Activated CD8-positive, alpha-beta T cell treated with anti-CD3 and anti-CD28 coated beads for 36 hours (primary cell): ENCODE results near the gene KRTAP2-1. TPM values are rescaled to one million over a fixed set of nuclear protein-coding genes. Genes with fewer than 3 reads are reported as not detected.
"Not testable (repeated sequence)": the region's sequence is repeated elsewhere in the genome, so short reads cannot be mapped to it uniquely, and the experiment has no call there.

Experiments
- ATAC-seq: fragments of 200-7000 bp; cut with Tn5 transposase; one replicate; pipeline ENCODE4 v1.10.0; 2021; ENCODE audit warnings: mild to moderate bottlenecking, moderate library complexity
- CTCF ChIA-PET: fragments of 350-600 bp; sonication (Branson Sonifier 250); formaldehyde crosslinking; loops from one replicate; lab custom pipeline; 2021; ENCODE audit warnings: antibody characterized with exemption; lab: Charles Lee
- POLR2A ChIA-PET: fragments of 350-600 bp; sonication (Branson Sonifier 250); formaldehyde crosslinking; loops from one replicate; lab custom pipeline; 2021; ENCODE audit warnings: antibody characterized with exemption; lab: Charles Lee
- DNase-seq: peaks from one replicate; pipeline ENCODE4 v3.0.0-alpha.2; 2020
- H3K27ac Mint-ChIP-seq: one replicate; pipeline ENCODE4 v1.8.0; 2021; ENCODE audit warnings: mild to moderate bottlenecking, mixed read lengths
- H3K27me3 Mint-ChIP-seq: one replicate; pipeline ENCODE4 v1.8.0; 2021; ENCODE audit warnings: mixed read lengths
- H3K36me3 Mint-ChIP-seq: one replicate; pipeline ENCODE4 v1.8.0; 2021; ENCODE audit warnings: low read depth, mixed read lengths
- H3K4me1 Mint-ChIP-seq: one replicate; pipeline ENCODE4 v1.8.0; 2021; ENCODE audit warnings: low read depth, mixed read lengths
- H3K4me3 Mint-ChIP-seq: one replicate; pipeline ENCODE4 v1.8.0; 2021; ENCODE audit warnings: mild to moderate bottlenecking, moderate library complexity, mixed read lengths
- H3K9me3 Mint-ChIP-seq: one replicate; pipeline ENCODE4 v1.8.0; 2021; ENCODE audit warnings: mixed read lengths
- intact Hi-C: fragments of 100-400 bp; cut with micrococcal nuclease; formaldehyde crosslinking; loops from one replicate; pipeline ENCODE4 v1.10.0; 2022
- total RNA-seq, 2 experiments: library from RNA; stranded (reverse); gene quantifications; one replicate each; pipeline ENCODE4 v1.2.3, GENCODE V29; 2021
- TF ChIP-seq, protein P1 (sequence below): fragments of 200-600 bp; IDR thresholded peaks from one replicate; pipeline ENCODE4 v1.8.0; 2022; ENCODE audit warnings: antibody characterized with exemption, mild to moderate bottlenecking

The KRTAP2-1 gene
- total RNA-seq, 2 experiments from 2014 or later: not detected

DNA sequence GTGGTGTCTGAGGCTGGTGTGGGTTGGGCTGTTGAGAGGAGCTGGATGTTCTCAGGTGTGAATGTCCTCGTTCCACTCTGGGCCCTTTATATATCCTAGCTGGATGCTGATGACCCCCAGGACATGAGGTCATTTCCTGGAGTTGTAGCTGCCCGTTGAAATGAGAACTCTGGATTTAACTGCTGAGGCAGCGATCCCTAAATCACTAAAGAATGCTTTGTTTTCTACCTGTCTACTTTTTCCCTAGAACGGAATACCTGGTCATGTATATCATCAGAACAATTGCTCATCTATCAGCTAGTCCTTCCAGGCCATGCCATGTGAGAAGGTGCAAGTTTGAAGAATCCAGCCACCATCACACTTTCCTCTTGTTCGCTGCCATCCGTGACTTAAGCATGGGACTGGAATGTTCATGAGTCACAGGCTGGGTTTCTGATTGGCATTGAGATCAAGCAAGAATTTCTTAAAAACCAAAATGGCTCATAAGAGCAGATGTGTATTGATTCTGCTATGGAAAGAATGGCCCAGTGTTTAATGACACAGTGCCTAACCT lies 13.0 kb upstream of the KRTAP2-1 start, which contains the start of gene KRTAP2-3:
Gene KRTAP2-3 (minus strand): TSS at position 63 of the 553 bp plus-strand sequence. CDS start 64 bp downstream, outside the sequence.
- Mint-ChIP-seq H3K4me3 (no peak within 1 kb of the TSS), H3K36me3 (no peaks in the 10 kb centered on the region), H3K9me3 (no peaks in the 10 kb centered on the region), H3K27me3 (peaks cover 32% of the 10 kb centered on the region), H3K4me1 (no peaks in the 10 kb centered on the region), H3K27ac (no peak within 1 kb of the TSS)
- ATAC-seq (no peak), DNase-seq (no peak)
- CTCF ChIA-PET: no interaction called here
- intact Hi-C loops: no loop called here
- TF ChIP-seq, protein P1, sequence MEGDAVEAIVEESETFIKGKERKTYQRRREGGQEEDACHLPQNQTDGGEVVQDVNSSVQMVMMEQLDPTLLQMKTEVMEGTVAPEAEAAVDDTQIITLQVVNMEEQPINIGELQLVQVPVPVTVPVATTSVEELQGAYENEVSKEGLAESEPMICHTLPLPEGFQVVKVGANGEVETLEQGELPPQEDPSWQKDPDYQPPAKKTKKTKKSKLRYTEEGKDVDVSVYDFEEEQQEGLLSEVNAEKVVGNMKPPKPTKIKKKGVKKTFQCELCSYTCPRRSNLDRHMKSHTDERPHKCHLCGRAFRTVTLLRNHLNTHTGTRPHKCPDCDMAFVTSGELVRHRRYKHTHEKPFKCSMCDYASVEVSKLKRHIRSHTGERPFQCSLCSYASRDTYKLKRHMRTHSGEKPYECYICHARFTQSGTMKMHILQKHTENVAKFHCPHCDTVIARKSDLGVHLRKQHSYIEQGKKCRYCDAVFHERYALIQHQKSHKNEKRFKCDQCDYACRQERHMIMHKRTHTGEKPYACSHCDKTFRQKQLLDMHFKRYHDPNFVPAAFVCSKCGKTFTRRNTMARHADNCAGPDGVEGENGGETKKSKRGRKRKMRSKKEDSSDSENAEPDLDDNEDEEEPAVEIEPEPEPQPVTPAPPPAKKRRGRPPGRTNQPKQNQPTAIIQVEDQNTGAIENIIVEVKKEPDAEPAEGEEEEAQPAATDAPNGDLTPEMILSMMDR: no peak
- POLR2A ChIA-PET: interaction anchor here (1.0 kb wide), 1 partner anchor 41 kb away, joined by 3 read pairs; no protein-coding TSS in a partner anchor

DNA sequence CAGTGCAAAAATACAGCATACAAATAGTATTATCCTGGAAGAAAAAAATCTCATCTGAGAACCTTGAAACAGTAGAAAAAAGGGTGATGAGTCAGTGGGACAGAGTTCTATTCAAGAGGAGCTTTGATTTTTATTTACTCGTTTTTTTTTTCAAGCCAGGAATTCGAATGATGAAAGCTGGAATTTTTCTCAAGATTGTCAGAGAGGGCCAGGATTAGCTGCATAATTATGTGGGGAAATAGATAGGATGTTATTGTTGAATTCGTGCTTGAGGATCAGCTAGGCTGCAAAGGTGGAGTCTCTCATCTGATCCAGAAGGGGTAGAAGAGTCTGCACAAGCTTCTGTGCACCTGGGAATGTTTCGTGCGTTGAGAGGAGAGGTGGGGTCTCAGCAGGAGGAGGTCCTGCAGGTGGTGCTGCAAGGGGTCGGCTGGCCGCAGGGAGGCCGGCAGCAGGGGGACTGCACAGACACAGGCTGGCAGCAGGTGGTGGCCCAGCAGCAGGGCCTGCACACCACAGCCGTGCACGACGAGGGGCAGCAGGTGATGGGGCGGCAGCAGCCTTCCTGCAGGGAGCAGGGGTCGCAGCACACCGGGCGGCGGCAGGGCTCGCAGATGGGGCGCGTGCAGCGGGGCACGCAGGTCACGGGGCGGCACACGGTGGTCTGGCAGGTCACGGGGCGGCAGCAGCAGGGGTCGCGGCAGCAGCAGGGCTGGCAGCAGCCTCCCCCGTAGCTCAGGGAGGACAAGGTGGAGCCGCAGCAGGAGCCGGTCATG lies 12.3 kb upstream of the KRTAP2-1 start:
- peaks cover 32% of the 10 kb centered on the region for H3K27me3 Mint-ChIP-seq
- H3K27ac Mint-ChIP-seq, H3K4me3 Mint-ChIP-seq, intact Hi-C loops, DNase-seq, ATAC-seq, H3K4me1 Mint-ChIP-seq, H3K36me3 Mint-ChIP-seq, H3K9me3 Mint-ChIP-seq: not testable (repeated sequence)
- ChIA-PET CTCF (interaction anchor here (0.8 kb wide), 1 partner anchor 21 kb away, joined by 3 read pairs; no protein-coding TSS in a partner anchor), POLR2A (interaction anchor here (1.0 kb wide), 1 partner anchor 40 kb away, joined by 3 read pairs; no protein-coding TSS in a partner anchor)

DNA sequence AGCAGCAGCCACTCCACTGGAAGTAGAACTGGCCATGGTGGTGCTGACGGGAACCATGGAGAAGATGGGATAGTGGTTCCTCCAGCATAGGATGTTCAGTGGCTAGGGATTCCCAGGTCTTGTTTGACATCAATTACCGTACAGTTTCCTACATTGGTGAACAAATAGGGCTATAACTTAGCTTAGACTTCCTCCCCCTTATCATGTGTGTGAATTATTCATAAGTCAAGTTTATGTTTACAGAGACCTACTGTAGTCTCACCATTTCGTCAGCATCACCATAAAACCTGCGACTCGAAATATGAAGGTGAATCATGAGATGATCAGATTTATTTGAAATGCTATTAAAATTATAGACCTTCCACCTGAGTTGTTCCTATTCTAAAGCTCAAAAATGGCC lies 11.6 kb upstream of the KRTAP2-1 start:
- Mint-ChIP-seq H3K4me3 (no peak overlapping the region), H3K36me3 (no peaks in the 10 kb centered on the region), H3K27me3 (peaks cover 33% of the 10 kb centered on the region), H3K27ac (no peak overlapping the region), H3K9me3 (no peaks in the 10 kb centered on the region), H3K4me1 (no peaks in the 10 kb centered on the region)
- intact Hi-C loops: no loop called here
- ChIA-PET POLR2A (no interaction called here), CTCF (interaction anchor here (0.8 kb wide), 1 partner anchor 20 kb away, joined by 3 read pairs; no protein-coding TSS in a partner anchor)
- no peak for ATAC-seq
- no peak for DNase-seq
- TF ChIP-seq, protein P1: no peak

GRCh38 chr17:41057547-41057946 lies 10.4 kb upstream of the KRTAP2-1 start:
- H3K36me3 Mint-ChIP-seq: no peaks in the 10 kb centered on the region
- ATAC-seq (no peak), DNase-seq (no peak)
- H3K4me1 Mint-ChIP-seq: no peaks in the 10 kb centered on the region
- peaks cover 34% of the 10 kb centered on the region for H3K27me3 Mint-ChIP-seq
- H3K9me3 Mint-ChIP-seq: no peaks in the 10 kb centered on the region
- POLR2A ChIA-PET: no interaction called here
- CTCF ChIA-PET: no interaction called here
- intact Hi-C loops: no loop called here
- TF ChIP-seq, protein P1: no peak
- no peak overlapping the region for H3K27ac Mint-ChIP-seq
- no peak overlapping the region for H3K4me3 Mint-ChIP-seq

GRCh38 chr17:41055130-41055529 lies 8.0 kb upstream of the KRTAP2-1 start, which contains the start of gene KRTAP2-2:
KRTAP2-2 (minus strand) TSS chr17:41055230; CDS start chr17:41055211, 19 bp downstream.
- H3K4me3 Mint-ChIP-seq, H3K27ac Mint-ChIP-seq, H3K9me3 Mint-ChIP-seq, DNase-seq, POLR2A ChIA-PET, intact Hi-C loops, H3K4me1 Mint-ChIP-seq, H3K36me3 Mint-ChIP-seq, ATAC-seq, CTCF ChIA-PET: not testable (repeated sequence)
- H3K27me3 Mint-ChIP-seq: peaks cover 22% of the 10 kb centered on the region

DNA sequence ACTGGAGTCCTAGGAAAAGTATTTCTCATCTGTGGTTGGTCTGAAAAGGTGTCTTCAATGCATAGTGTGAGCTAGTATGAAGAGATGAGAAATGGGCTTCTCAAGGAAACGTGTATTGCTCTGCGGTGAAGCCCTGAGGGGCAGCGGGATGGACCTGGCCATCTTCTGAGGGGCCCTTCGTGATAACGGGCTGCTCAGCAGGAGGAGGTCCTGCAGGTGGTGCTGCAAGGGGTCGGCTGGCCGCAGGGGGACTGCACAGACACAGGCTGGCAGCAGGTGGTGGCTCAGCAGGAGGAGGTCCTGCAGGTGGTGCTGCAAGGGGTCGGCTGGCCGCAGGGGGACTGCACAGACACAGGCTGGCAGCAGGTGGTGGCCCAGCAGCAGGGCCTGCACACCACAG lies 7.4 kb upstream of the KRTAP2-1 start:
- ATAC-seq, POLR2A ChIA-PET, DNase-seq, H3K4me3 Mint-ChIP-seq, H3K9me3 Mint-ChIP-seq, CTCF ChIA-PET, H3K36me3 Mint-ChIP-seq, H3K4me1 Mint-ChIP-seq, H3K27ac Mint-ChIP-seq, intact Hi-C loops: not testable (repeated sequence)
- peaks cover 21% of the 10 kb centered on the region for H3K27me3 Mint-ChIP-seq
